Measurements from ENCODE around the gene ZBTB16.

ZBTB16 gene

GRCh38 chr11:114284914-114285313, 225.4 kb downstream of the ZBTB16 start:
- Histone ChIP-seq H3K27me3 (ENCODE audit: insufficient read depth, poor library complexity, severe bottlenecking) (no peaks in the 10 kb centered on the region), H3K27ac (replicated peaks) (no peak overlapping the region), H3K4me3 (replicated peaks; ENCODE audit: insufficient read depth, low read length) (no peak overlapping the region)
- TF ChIP-seq REST (IDR thresholded peaks at IDR 0.05; ENCODE audit: insufficient replicate concordance, low read depth), result no peak
- TF ChIP-seq SPI1 (IDR thresholded peaks at IDR 0.05; ENCODE audit: borderline replicate concordance, low read depth), result no peak
- no peak for TF ChIP-seq GABPA (IDR thresholded peaks at IDR 0.05; ENCODE audit: low read depth)
- no peak for TF ChIP-seq POLR2AphosphoS5 (IDR thresholded peaks at IDR 0.05; ENCODE audit: low read depth)
- no peak for TF ChIP-seq CTCF (IDR thresholded peaks at IDR 0.05; ENCODE audit: insufficient read depth, low read length)
- DNase-seq (ENCODE audit: low read depth in 1 of 2, low spot score in 1 of 2), result no peak

GRCh38 chr11:114285599-114285998, 226.1 kb downstream of the ZBTB16 start:
- H3K4me3 ChIP-seq (replicated peaks; ENCODE audit: insufficient read depth, low read length), result no peak overlapping the region
- no peaks in the 10 kb centered on the region for H3K27me3 ChIP-seq (ENCODE audit: insufficient read depth, poor library complexity, severe bottlenecking)
- H3K27ac ChIP-seq (replicated peaks), result no peak overlapping the region
- no peak for TF ChIP-seq SPI1 (IDR thresholded peaks at IDR 0.05; ENCODE audit: borderline replicate concordance, low read depth)
- no peak for TF ChIP-seq GABPA (IDR thresholded peaks at IDR 0.05; ENCODE audit: low read depth)
- TF ChIP-seq POLR2AphosphoS5 (IDR thresholded peaks at IDR 0.05; ENCODE audit: low read depth), result no peak
- TF ChIP-seq REST (IDR thresholded peaks at IDR 0.05; ENCODE audit: insufficient replicate concordance, low read depth), result no peak
- TF ChIP-seq CTCF (IDR thresholded peaks at IDR 0.05; ENCODE audit: insufficient read depth, low read length), result no peak
- no peak for DNase-seq (ENCODE audit: low read depth in 1 of 2, low spot score in 1 of 2)

- no peak overlapping the region for H3K27ac ChIP-seq (replicated peaks)
- DNase-seq (ENCODE audit: low read depth in 1 of 2, low spot score in 1 of 2), result no peak
- TF ChIP-seq GABPA (IDR thresholded peaks at IDR 0.05; ENCODE audit: low read depth) (no peak), REST (IDR thresholded peaks at IDR 0.05; ENCODE audit: insufficient replicate concordance, low read depth) (no peak), SPI1 (IDR thresholded peaks at IDR 0.05; ENCODE audit: borderline replicate concordance, low read depth) (no peak), POLR2AphosphoS5 (IDR thresholded peaks at IDR 0.05; ENCODE audit: low read depth) (no peak), CTCF (IDR thresholded peaks at IDR 0.05; ENCODE audit: insufficient read depth, low read length) (no peak)
- H3K27me3 ChIP-seq (ENCODE audit: insufficient read depth, poor library complexity, severe bottlenecking), result peaks cover 4% of the 10 kb centered on the region
- no peak overlapping the region for H3K4me3 ChIP-seq (replicated peaks; ENCODE audit: insufficient read depth, low read length)
These were observed 226.7 kb downstream of the ZBTB16 start for GRCh38 chr11:114286229-114286628.

Measured in HL-60 (cell line).